Lower lobe of right lung (tissue), 2 donors: Measurements from ENCODE around the gene CNFN. TPM values are rescaled to one million over a fixed set of nuclear protein-coding genes. Genes with fewer than 3 reads are reported as not detected.

Experiments used
- ATAC-seq, 2 donors: fragments of 200-7000 bp; cut with Tn5 transposase; one replicate each; pipeline ENCODE4 v1.9.1; 2020 to 2022; ENCODE audit warnings: mild to moderate bottlenecking in 2 of 2, moderate library complexity in 2 of 2
- DNase-seq: peaks from one replicate; pipeline ENCODE4 v3.0.0-alpha.2; 2020
- H3K27ac ChIP-seq: fragments of 200-600 bp; one replicate; pipeline ENCODE4 v1.8.0; 2022
- H3K27me3 ChIP-seq: fragments of 200-600 bp; one replicate; pipeline ENCODE4 v1.8.0; 2022; ENCODE audit warnings: low read depth
- H3K36me3 ChIP-seq: fragments of 200-600 bp; one replicate; pipeline ENCODE4 v1.8.0; 2022; ENCODE audit warnings: mild to moderate bottlenecking
- H3K4me1 ChIP-seq: fragments of 200-600 bp; one replicate; pipeline ENCODE4 v1.8.0; 2022
- H3K4me3 ChIP-seq: fragments of 200-600 bp; one replicate; pipeline ENCODE4 v1.8.0; 2022; ENCODE audit warnings: mild to moderate bottlenecking
- H3K9me3 ChIP-seq: fragments of 200-600 bp; one replicate; pipeline ENCODE4 v1.8.0; 2022
- CTCF ChIP-seq: fragments of 200-600 bp; IDR thresholded peaks from one replicate; pipeline ENCODE4 v1.8.0; 2022; ENCODE audit warnings: antibody characterized with exemption, mild to moderate bottlenecking
- intact Hi-C: fragments of 100-400 bp; cut with DNase I; formaldehyde crosslinking; loops from one replicate; pipeline ENCODE4 v1.11.0; 2022
- total RNA-seq: library from RNA; stranded (reverse); fragmentation: NEBNext Ultra II Directional; extraction: Animal tissue kit (Norgen Biotek cat#: 25700); gene quantifications from one replicate; pipeline ENCODE4 v1.2.1, GENCODE V29; 2021
- donor health status: DM: no; HTN: yes; CAD: no; lungs with severe emphysema.

CNFN gene
- total RNA-seq, 1 donor from 2014 or later: not detected

- no peak for DNase-seq
- H3K4me3 ChIP-seq: no peak overlapping the region
- H3K27ac ChIP-seq: no peak overlapping the region
- no peaks in the 10 kb centered on the region for H3K9me3 ChIP-seq
- H3K4me1 ChIP-seq: no peaks in the 10 kb centered on the region
- intact Hi-C loops: no loop called here
- ATAC-seq: no peak
- no peak for TF ChIP-seq CTCF
- H3K36me3 ChIP-seq: peaks cover 60% of the 10 kb centered on the region
- no peaks in the 10 kb centered on the region for H3K27me3 ChIP-seq
These were observed 36.6 kb downstream of the CNFN start for GRCh38 chr19:42353341-42354015.

DNA sequence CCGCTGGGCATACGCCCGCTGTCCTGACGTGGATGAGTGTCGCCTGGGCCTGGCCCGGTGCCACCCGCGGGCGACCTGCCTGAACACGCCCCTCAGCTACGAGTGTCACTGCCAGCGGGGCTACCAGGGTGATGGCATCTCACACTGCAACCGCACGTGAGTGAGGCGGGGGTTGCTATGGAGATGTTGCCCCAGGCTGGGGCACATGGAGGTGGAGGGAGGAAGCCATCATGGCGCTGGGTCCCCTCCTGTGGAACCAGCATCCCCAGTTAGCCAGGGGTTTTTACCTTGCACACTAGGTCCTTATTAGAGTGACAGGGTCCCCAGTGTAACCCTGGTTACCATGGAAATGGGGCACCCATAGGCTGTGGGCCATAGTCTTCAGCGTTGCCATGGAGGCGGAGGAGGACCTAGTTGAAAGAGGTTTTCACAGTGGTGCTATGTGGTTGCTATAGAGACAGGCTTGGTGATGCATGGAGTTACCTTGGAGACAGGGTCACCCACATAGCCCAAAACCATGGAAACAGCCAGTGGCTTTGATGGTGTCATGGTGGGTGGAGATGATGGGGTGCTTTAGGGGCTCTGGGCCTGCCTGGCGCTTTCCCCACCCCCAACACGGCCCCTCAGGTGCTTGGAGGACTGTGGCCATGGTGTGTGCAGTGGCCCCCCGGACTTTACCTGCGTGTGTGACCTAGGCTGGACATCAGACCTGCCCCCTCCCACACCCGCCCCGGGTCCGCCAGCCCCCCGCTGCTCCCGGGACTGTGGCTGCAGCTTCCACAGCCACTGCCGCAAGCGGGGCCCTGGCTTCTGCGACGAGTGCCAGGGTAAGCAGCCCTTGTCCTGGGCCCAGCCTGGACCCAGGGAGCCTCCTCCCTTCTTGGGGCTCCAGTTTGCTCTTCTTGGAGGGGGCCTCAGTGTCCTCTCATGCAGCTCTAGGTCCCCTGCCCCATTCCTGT lies 37.5 kb downstream of the CNFN start:
- Histone ChIP-seq H3K27me3 (no peaks in the 10 kb centered on the region), H3K9me3 (no peaks in the 10 kb centered on the region), H3K36me3 (peaks cover 53% of the 10 kb centered on the region), H3K4me3 (no peak overlapping the region), H3K4me1 (no peaks in the 10 kb centered on the region), H3K27ac (no peak overlapping the region)
- intact Hi-C loops: no loop called here
- TF ChIP-seq CTCF: no peak
- ATAC-seq (no peak), DNase-seq (no peak)

DNA sequence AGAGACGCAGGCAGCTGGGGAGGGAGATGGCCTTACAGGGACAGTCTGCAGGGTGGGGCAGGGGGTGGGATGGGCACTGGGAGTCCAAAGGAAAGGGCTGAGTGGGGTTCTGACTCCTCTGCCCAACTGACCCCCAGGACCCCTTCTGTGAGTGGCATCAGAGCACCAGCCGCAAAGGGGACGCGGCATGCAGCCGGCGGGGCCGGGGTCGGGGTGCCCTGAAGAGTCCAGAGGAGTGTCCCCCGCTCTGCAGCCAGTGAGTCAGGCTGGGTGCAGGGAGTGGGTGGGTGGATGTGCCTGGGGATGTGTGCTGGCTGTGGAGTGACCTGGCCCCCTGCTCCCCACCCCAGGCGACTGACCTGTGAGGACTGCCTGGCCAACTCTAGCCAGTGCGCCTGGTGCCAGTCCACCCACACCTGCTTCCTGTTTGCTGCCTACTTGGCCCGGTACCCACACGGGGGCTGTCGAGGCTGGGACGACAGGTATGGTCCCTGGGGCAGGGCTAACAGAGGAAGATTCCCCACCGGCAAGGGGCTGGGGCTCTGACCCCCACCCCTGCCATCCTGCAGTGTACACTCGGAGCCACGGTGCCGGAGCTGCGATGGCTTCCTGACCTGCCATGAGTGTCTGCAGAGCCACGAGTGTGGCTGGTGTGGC lies 38.9 kb downstream of the CNFN start:
- intact Hi-C loops: no loop called here
- H3K4me1 ChIP-seq: no peaks in the 10 kb centered on the region
- no peak for ATAC-seq
- DNase-seq: no peak
- H3K36me3 ChIP-seq: peaks cover 45% of the 10 kb centered on the region
- no peaks in the 10 kb centered on the region for H3K27me3 ChIP-seq
- no peaks in the 10 kb centered on the region for H3K9me3 ChIP-seq
- H3K4me3 ChIP-seq: no peak overlapping the region
- TF ChIP-seq CTCF: no peak
- no peak overlapping the region for H3K27ac ChIP-seq

- H3K27ac ChIP-seq: no peak overlapping the region
- peaks cover 39% of the 10 kb centered on the region for H3K36me3 ChIP-seq
- no peak for ATAC-seq
- no peaks in the 10 kb centered on the region for H3K27me3 ChIP-seq
- H3K4me1 ChIP-seq: no peaks in the 10 kb centered on the region
- no peak overlapping the region for H3K4me3 ChIP-seq
- TF ChIP-seq CTCF: no peak
- intact Hi-C loops: no loop called here
- no peak for DNase-seq
- H3K9me3 ChIP-seq: no peaks in the 10 kb centered on the region
These were observed 39.7 kb downstream of the CNFN start for GRCh38 chr19:42350417-42350816.

- Histone ChIP-seq H3K36me3 (peaks cover 37% of the 10 kb centered on the region), H3K27me3 (no peaks in the 10 kb centered on the region), H3K27ac (no peak overlapping the region), H3K9me3 (no peaks in the 10 kb centered on the region), H3K4me1 (no peaks in the 10 kb centered on the region), H3K4me3 (no peak overlapping the region)
- intact Hi-C loops: no loop called here
- DNase-seq: no peak
- ATAC-seq: no peak
- TF ChIP-seq CTCF: no peak
These were observed 40.6 kb downstream of the CNFN start for GRCh38 chr19:42349378-42350107.
